ENCODE results near the gene ANKS1B.

ANKS1B gene

DNA sequence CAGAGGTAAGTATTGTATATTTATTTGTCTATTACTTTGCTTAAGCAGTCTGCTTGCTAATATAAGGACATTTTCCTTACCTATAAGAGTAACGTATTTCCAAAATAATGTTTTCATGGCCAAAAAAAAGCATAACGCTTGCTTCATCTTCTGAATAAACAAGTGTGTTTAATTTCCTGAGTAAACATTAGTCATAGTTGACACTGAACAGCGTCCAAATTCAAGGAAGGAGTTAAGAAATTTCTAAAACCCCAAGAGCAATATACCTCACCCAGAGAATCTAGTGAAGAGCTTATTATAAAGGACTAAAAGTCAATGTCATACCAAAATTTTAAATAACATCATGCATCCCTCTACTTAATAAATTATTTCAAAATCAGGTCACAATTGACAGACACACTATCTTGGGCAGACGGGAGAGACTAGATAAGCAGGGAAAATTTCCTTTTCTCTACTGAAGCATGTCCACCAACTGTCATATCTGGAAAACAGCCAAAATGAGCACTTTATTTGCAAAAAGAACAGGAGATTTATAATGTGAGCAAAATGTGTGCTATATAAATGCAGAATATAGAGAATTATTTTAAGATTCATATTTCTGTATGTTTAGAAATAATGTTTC, 25.1 kb downstream of the ANKS1B start:
- DNase-seq (ENCODE audit: low spot score), result no peak

DNA sequence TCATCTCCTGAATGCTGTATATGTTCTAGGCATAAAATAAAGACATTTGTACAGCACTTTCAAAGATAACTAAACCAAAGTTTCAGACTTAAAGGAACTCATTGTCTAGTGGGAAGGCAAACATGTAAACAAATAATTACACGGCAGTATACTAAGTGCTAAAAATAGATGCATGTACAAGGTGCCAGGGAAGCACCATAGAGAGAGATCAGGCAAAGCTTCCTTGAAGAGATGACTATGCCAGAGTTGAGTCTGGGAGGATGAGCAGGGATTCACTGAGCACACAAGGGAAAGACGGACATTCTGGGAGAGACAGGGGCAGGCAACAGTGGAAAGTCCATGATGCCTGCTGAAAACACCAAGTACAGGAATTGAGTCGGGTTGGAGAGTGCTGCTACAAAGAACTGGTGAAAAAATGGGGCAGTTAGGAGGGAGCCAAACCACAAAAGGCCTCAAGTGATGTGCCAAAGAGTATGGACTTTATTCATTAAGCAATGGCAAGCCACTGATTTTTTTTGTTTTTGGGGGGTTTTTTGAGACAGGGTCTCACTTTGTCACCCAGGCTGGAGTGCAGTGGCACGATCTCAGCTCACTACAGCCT, 26.8 kb downstream of the ANKS1B start:
- no peak for DNase-seq (ENCODE audit: low spot score)

DNA sequence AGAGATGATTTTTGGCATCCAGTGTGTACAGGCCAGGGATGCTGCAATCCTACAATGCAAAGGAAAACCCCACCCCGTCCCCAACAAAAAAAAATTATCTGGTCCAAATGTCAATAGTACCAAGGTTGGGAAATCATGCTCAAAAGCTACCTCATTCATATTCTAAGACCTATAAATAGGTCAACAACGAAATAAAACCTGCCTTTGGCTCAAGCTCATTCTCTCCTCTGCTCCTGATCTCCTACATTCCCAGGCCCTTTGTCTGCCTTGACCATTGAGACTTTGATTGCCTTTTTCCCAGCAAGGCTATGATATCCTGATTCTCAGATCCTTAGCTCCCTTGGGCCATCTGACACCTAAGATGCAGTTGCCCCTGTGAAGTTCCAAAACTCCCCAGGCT, 30.0 kb downstream of the ANKS1B start:
- DNase-seq (ENCODE audit: low spot score), result no peak

DNA sequence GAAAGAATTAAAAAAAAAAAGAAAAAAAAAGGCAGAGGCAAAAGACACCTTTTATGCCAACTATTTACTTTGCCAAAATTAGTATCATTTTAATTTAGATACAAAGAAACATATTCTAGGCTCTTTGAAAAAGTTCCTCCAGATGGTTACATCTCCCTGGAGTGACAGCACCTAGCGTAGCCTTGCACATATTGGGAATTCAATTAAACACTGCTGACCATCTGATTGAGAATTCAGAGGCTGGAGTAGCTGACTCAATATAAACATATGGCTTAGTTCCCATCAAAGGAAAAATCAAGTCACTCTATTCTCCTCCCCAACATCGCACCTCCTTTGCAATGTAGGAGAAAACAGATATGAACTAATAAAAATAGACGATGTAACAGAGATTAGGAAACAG, 36.4 kb downstream of the ANKS1B start:
- DNase-seq (ENCODE audit: low spot score), result no peak

DNA sequence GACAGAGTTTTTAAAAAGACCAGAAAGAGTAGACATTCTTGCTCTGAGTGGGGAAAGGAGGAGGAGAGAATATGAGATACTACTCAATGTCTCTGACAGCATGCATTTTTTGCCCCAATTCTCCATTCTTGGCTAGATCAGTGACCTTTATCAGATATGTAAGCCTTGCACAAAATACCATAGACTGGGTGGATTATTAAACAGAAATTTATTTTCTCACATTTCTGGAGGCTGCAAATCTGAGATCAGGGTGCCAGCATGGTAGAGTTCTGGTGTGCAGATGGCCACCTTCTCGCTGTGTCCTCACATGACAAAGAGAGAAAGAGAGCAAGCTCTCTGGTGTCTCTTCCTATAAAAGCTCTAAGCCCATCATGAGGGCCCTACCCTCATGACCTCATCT, 38.6 kb downstream of the ANKS1B start:
- DNase-seq (ENCODE audit: low spot score), result no peak

DNA sequence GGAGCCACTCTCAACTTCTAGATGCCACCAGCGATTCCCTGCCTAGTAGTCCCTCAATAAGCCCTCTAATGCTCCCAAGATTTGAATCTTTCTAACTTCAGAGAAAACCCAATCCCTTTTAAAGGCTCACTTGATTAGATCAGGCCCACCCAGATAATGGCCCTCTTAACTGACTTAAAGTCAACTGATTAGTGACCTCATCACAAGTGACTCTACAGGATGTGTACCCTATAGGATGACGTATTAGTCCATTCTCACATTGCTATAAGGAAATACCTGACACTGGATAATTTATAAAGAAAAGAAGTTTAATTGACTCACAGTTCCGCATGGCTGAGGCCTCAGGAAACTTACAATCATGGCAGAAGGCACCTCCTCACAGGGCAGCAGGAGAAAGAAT, 49.1 kb downstream of the ANKS1B start:
- DNase-seq (ENCODE audit: low spot score), result no peak

DNA sequence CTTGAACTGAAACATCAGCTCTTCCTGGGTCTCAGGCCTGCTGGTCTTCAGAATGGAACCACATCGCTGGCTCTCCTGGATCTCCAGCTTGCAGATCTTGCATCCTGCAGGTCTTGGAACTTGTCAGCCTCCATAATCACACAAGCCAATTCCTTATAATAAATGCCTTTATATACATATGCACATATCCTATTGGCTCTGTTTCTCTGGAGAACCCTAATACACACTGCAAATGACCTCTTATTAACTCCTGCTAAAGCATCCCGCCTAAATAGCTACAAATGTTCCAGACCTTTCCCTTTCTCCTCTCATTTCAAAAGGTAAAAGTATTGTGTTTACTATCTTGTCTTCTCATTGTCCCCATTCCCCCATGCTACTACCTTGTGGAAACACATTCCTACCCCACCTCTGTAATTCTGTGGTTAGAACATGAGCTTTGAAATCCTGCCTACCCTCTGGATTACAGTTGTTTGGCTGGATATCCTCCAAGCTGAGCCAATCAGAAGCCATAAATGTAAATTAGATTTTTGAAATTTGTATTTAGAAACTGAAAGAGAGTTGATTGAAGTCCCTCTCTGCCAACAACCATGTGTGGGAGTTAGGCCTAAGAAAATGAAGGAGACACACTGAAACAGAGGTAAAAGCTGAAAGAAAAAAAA, 58.1 kb downstream of the ANKS1B start:
- no peak for DNase-seq (ENCODE audit: low spot score)

DNA sequence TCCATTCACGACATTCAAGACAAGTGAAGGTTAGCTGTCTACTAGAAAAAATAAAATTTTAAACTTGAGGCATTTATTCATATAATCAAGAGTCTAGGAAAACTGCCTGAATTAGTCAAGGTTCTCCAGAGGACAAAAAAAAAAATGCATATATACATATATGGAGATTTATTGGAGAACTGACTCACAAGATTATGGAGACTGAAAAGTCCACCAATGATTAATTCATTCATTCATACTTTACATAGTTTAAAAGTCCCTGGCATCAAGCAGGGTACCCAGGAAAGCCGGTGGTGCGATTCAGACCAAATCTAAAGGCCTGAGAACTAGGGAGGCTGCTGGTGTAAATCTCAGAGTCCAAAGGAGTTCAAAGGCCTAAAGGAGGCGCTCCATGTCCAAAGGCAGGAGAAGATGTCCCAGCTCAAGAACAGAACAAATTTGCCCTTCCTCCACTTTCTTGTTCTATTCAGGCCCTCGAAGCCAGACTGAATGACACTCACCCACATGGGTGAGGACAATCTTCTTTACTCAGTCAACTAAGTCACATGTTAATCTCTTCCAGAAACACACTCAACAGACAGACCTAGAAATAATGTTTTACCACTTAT, 64.3 kb downstream of the ANKS1B start:
- DNase-seq (ENCODE audit: low spot score), result no peak

DNA sequence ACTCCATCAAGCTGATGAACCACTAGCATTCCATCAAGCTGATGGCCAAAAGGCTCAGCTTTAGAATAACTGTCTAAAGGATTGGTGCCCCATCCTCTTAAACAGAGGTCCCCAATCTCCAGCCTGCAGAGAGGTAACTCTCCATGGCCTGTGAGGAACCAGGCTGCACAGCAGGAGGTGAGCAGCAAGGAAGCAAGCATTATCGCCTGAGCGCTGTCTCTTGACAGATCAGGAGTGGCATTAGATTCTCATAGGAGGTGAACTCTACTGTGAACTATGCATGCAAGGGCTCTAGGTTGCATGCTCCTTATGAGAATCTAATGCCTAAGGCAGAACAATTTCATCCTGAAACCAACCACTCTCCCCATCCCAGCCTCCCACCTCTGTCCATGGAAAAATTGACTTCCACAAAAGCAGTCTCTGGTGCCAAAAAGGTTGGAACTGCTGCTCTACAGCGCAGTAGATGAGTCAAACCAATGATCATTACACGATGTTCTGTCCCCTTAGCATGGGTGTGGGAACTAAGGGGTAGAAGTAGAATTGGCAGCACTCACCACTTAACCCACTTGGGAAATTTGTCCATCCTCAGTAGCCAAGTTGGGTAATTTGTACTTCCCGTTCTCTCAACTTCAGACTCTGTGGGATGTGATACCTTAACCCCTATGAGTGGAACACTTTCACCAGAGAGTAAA, 66.9 kb downstream of the ANKS1B start:
- DNase-seq (ENCODE audit: low spot score), result no peak

DNA sequence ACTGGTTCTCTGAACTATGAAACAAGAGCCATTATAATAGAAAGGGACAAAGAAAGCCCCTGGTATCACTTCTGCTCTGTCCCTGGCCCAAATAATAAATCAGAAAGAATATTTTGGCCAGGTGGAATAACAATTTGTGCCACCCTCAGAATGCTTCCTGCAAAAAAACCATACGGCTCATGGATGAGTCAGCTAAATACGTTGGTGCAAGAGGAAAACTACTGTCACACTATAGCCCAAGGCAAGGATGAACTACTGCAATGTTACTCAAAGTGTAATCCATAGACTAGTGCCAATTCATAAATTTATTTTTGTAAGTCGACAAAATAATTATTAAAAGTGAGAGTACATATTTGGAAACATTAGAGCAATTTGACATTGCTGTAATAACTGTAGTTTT, 68.2 kb downstream of the ANKS1B start:
- no peak for DNase-seq (ENCODE audit: low spot score)

DNA sequence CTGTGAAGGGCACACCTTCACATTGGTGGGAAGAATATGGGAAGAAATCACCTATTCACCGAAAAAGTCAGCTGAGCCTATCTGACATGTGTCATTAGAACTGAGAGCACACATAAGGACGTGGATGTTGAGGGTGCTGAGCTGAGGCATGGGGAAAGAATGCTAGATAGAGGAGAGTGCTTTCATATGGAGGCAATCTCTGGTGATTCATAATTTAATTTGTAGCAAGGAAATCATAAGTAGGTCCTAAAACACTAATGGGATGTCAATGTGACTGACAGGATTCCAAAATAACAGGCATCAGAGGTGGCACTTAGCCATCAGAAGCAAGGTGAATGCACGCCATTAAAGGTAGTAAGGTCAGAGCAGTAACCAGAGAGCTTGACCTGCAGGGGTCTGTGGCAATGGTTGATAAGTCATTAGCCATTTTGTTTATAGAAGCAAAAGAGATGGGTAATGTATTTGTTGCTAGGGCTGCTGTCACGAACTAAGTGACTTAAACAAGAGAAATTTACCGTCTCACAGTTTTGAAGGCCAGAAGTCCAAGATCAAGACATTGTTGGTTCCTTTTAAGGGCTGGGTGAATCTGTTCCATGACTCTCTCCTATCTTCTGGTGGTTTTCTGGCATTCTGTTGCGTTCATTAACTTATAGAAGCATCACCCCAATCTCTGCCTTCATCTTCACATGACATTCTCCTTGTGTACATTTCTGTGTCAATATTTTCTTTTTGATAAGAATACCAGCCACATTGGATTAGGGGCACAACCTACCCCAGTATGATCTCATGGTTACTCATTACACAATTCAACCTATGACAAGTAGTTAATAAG, 69.3 kb downstream of the ANKS1B start:
- no peak for DNase-seq (ENCODE audit: low spot score)

DNA sequence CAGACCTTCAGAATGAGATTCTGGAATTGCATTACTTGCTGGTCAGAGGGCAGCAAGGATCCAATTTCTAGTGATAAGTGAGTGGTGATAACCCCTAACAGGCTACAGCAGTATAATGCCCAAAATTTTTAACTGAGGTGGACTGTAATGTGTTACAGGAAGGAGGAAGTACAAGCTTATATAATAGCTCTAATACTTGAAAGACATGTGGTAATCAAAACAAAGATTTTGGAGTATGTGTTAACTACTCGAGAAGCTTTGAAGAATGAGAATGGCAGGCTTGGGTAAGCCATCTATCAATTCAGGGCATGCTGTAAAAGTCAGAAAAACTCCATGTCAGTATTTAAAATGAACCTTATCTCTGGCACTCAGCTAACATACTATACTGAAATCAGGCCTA, 70.5 kb downstream of the ANKS1B start:
- DNase-seq (ENCODE audit: low spot score), result no peak

DNA sequence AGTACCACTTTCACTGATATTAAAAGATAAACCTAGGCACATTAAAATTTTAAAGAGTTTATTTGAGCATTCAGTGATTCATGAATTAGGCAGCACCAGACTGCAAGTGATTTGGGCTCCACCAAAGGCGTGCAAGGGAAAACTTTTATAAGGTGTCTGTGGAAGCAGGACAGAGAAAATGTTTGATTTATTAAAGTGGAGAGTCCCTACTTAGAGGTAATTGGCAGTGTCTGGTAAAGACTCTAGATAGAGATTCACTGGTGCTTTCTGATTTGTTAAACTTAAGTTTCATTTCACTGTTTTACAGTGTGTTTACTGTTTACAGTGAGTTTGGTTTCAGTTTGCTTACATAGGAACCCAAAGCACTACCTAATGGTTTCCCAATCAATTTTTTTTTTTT, 72.8 kb downstream of the ANKS1B start:
- DNase-seq (ENCODE audit: low spot score), result no peak

DNA sequence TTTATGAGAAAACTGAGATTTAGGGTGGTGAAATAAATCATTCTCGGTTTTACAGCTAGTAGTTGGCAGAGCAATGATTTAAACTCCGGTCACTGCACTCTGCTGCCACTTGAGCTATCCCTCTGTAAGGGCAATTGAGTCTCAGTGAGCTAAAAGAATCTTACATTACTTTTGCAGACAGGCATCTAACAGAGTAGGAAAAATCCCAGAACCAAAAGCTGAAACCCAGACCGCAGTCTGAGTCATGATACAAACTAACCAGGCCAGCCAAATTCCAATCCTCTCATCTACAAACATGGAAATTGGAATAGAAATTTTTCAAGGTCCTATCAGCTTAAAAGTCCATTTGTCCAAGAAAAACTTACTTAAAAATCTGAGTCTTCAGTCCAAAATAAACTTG, 73.7 kb downstream of the ANKS1B start:
- no peak for DNase-seq (ENCODE audit: low spot score)

DNA sequence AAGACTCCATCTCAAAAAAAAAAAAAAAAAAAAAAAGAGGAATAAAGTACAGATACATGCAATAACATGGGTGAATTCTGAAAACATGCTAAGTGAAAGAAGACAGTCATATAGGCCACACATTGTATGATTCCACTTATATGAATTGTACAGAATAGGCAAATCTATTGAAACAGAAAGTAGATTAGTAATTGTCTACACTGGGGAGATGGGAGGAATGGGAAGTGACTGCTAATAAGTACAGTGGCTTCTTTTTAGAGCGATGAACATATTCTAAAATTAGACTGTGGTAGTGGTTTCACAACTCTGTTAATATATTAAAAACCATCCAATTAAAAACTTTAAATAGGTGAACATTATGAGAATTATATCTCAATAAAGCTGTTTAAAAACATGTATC, 74.4 kb downstream of the ANKS1B start:
- DNase-seq (ENCODE audit: low spot score), result no peak

DNA sequence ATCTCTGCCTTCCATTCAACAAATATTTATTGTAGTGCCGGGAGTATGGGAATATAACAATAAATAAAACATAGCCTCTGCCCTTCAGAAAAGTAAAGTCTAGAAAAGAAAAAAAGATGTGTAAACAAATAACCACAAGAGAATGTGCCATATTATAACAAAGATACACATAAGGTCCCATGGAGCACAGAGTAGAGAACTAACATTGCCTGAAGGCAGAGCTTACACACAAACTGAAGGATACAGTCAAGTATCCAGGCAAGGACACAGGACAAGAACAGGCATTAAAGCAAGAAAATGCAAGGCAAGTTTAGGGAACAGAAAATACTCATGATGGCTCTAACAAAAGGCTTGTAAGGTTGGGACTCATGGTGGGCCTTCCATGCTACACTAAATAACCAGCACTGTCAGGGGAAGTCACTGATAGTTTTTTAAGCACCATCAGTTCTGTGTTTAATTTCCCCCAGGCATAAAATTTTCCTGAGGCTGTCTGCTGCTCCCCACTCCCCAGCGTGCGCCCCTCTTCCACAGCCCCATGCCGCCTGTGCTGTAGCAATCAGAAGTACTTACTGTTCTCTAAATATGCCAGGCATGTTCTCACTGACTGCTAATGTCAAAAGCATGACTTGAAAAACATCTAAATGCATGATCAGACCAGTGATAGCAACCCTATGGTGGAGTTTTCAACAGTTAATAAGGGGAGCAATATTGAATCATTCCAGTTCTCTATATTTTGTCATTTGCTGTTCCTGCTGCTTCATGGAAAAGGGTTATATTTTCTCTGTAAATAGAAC, 77.8 kb downstream of the ANKS1B start:
- no peak for DNase-seq (ENCODE audit: low spot score)

DNA sequence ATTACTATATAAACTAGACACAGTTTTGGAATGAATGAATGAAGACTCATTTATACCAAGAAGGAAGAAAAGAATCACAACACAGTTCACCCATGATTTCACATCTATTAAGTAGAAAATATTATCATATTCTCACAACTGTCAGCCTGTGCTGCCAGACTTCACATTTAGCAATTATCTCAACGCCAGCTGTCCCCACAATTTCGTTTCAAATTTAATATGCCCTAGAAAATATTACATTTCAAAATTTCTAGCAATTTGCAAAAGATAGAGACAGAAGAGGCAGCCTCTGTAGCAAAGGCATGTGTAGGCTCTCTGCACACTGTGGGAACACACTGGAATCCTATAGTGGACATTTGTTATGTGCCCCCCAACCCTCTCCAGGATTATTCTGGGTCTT, 83.6 kb downstream of the ANKS1B start:
- DNase-seq (ENCODE audit: low spot score), result no peak

DNA sequence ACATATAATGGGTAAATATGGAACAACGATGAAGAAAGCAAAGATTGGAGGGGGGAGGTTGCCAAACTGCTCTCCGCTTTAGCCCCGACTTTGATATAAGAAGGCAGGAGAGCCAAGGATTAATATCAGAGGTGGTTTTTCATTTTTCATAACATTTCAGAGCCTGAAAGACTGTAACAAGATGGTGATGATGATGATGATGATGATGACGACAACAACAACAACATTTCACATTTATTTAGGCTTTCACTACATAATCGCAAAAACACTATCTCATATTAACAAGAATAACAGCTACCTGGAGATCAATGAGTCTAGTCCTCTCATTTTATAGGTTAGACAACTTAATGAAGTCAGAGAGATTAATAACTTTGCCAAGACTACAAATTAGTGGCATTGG, 86.1 kb downstream of the ANKS1B start:
- no peak for DNase-seq (ENCODE audit: low spot score)

DNA sequence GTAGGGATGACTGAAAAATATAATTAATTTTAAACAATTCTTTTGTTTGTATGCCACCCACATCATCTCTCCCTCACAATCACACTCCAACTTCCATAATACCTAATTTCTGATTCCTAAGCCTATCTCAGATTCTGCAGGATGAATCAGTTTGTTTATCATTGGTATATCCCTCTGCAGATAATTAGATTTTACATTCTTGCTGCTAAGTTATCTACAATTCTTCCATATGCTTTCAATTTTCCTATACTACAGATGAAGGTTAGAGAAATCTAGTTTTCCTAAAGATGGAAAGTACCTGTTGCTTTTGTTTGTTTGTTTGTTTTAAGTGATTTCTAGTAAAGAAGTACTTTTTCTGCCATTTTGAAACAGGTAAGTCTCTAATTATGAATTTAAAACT, 105.3 kb downstream of the ANKS1B start:
- DNase-seq (ENCODE audit: low spot score), result no peak

DNA sequence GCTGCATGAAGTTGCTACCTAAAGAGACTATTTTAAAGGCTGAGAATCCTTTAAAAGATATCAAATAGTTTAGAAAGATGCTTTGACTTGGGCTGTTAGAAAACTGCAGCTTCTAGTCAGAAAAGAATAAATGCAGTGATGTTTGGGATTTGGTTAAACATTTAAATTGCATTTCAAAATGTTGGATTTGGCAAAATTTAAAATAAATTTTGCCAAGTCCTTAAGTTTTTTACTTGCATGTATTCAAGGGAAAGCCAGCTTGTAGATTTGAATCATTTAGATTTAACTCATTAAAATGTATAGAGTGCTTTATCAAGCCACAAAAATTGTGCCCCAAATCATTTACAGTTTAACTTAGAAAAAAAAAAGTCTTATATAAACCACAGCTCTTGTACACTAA, 109.7 kb downstream of the ANKS1B start:
- DNase-seq (ENCODE audit: low spot score), result no peak

DNA sequence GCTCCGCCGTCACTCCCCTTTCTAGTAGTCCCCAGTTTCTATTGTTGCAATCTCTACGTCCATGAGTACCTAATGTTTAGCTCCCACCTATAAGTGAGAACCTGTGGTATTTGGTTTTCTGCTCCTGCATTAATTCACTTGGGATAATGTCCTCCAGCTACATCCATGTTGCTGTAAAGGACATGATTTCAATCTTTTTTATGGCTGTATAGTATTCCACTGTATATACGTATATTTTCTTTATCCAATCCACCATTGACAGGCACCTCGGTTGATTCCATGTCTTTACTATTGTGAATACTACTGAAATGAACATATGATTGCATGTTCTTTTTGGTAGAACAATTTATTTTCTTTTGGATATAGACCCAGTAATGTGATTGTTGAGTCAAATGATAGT, 114.7 kb downstream of the ANKS1B start:
- no peak for DNase-seq (ENCODE audit: low spot score)

Measured in putamen (tissue), 1 donor.